Endodermal cell (in vitro differentiated cells): Measurements from ENCODE around the gene YIPF1. TPM values are rescaled to one million over a fixed set of nuclear protein-coding genes. Genes with fewer than 3 reads are reported as not detected.

Experiments
- DNase-seq: peaks from one replicate; pipeline ENCODE4 v3.0.0-alpha.2; 2017
- H3K27ac ChIP-seq: 2 replicates; pipeline ENCODE4 v1.5.1; 2013; ENCODE audit warnings: mild to moderate bottlenecking, low read depth, low read length, moderate library complexity
- H3K27me3 ChIP-seq: 2 replicates; pipeline ENCODE4 v1.6.1; 2013; ENCODE audit warnings: mild to moderate bottlenecking, low read length, moderate library complexity; ENCODE audit not compliant: insufficient read depth, control insufficient read depth, poor library complexity, severe bottlenecking
- H3K36me3 ChIP-seq: 2 replicates; pipeline ENCODE4 v1.7.0; 2013; ENCODE audit warnings: mild to moderate bottlenecking, low read length, moderate library complexity; ENCODE audit not compliant: control insufficient read depth, insufficient read depth
- H3K4me1 ChIP-seq: one replicate; pipeline ENCODE4 v1.7.0; 2013; ENCODE audit warnings: low read length; ENCODE audit not compliant: control insufficient read depth, insufficient read depth
- H3K4me3 ChIP-seq: 2 replicates; pipeline ENCODE4 v1.5.1; 2013; ENCODE audit warnings: mild to moderate bottlenecking, low read length, moderate library complexity
- H3K9ac ChIP-seq: 2 replicates; pipeline ENCODE4 v1.6.1; 2013; ENCODE audit warnings: mild to moderate bottlenecking, low read length, moderate library complexity; ENCODE audit not compliant: poor library complexity, severe bottlenecking; ENCODE audit errors: extremely low read depth
- H3K9me3 ChIP-seq: 2 replicates; pipeline ENCODE4 v1.6.1; 2013; ENCODE audit warnings: mild to moderate bottlenecking, low read length, moderate library complexity; ENCODE audit not compliant: control insufficient read depth
- H3K27ac Mint-ChIP-seq: 2 replicates; pipeline ENCODE4 v1.8.0; 2020; ENCODE audit warnings: mixed read lengths
- H3K27me3 Mint-ChIP-seq: 2 replicates; pipeline ENCODE4 v1.8.0; 2021; ENCODE audit warnings: mild to moderate bottlenecking, mixed read lengths; ENCODE audit not compliant: insufficient read depth
- H3K36me3 Mint-ChIP-seq: 2 replicates; pipeline ENCODE4 v1.8.0; 2020; ENCODE audit warnings: low read depth, mixed read lengths
- H3K4me1 Mint-ChIP-seq: 2 replicates; pipeline ENCODE4 v1.8.0; 2020; ENCODE audit warnings: mixed read lengths
- H3K4me3 Mint-ChIP-seq: 2 replicates; pipeline ENCODE4 v1.8.0; 2020; ENCODE audit warnings: mild to moderate bottlenecking, moderate library complexity, mixed read lengths
- H3K9me3 Mint-ChIP-seq: 2 replicates; pipeline ENCODE4 v1.8.0; 2020; ENCODE audit warnings: mild to moderate bottlenecking, mixed read lengths
- WGBS, 2 experiments: methylation state at CpG; one replicate each; pipeline versions ENCODE4 v1.1.5 to v1.1.7; 2013; ENCODE audit warnings: missing lambda C conversion rate in 2 of 2, mixed read lengths in 1 of 2; ENCODE audit not compliant: insufficient coverage in 1 of 2, insufficient read length in 1 of 2; 5-methylcytosine and 5-hydroxymethylcytosine counted together
- total RNA-seq, 2 donors: library from RNA; stranded (reverse); fragmentation: NEBNext Ultra II Directional in 1 of 2; extraction: Animal tissue kit (Norgen Biotek cat#: 25700) in 1 of 2; gene quantifications; 2 replicates in 1 of 2; 3 replicates in 1 of 2; pipeline ENCODE4 v1.2.1, GENCODE V29; 2021
- TF ChIP-seq, protein P1 (sequence below): fragments of 200-600 bp; sonication (generic); conservative IDR thresholded peaks from 2 replicates; pipeline ENCODE4 v1.5.0; 2021; ENCODE audit warnings: antibody characterized with exemption, mild to moderate bottlenecking

The YIPF1 gene
- total RNA-seq, 2 donors from 2014 or later, result 32.7 to 32.8 TPM

DNA sequence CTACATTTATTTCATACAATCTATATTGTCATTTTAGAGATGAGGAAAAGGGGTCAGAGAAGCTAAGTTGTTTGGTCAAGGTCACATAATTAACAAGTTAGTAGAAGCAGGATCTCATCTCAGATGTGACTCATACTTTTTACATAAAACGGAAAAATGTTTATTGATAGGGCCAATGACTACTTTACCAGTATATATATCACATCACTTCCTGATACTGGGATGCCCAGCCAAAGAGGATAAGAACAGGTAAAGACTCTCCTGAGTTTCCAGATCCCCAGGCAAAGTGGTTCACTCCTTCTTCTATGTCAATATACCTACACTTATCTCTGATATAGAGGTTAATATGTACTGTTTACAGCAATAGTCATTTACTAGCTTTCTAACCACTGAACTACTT lies 21.0 kb downstream of the YIPF1 start:
- H3K27ac ChIP-seq, result no peak overlapping the region

GRCh38 chr1:53862507-53862906 lies 27.1 kb downstream of the YIPF1 start:
- Histone ChIP-seq H3K9ac (no peak overlapping the region), H3K36me3 (peaks cover 42% of the 10 kb centered on the region), H3K4me1 (no peaks in the 10 kb centered on the region), H3K4me3 (no peak overlapping the region), H3K27me3 (no peaks in the 10 kb centered on the region), H3K9me3 (no peaks in the 10 kb centered on the region), H3K27ac (no peak overlapping the region)
- Mint-ChIP-seq H3K4me3 (no peak overlapping the region), H3K36me3 (peaks cover 40% of the 10 kb centered on the region), H3K4me1 (no peaks in the 10 kb centered on the region), H3K27me3 (no peaks in the 10 kb centered on the region), H3K27ac (no peak overlapping the region), H3K9me3 (no peaks in the 10 kb centered on the region)
- 87 to 92% methylated on average over 6 to 7 of the region's 7 CpGs for WGBS, 2 experiments
- DNase-seq, result no peak
- TF ChIP-seq, protein P1, sequence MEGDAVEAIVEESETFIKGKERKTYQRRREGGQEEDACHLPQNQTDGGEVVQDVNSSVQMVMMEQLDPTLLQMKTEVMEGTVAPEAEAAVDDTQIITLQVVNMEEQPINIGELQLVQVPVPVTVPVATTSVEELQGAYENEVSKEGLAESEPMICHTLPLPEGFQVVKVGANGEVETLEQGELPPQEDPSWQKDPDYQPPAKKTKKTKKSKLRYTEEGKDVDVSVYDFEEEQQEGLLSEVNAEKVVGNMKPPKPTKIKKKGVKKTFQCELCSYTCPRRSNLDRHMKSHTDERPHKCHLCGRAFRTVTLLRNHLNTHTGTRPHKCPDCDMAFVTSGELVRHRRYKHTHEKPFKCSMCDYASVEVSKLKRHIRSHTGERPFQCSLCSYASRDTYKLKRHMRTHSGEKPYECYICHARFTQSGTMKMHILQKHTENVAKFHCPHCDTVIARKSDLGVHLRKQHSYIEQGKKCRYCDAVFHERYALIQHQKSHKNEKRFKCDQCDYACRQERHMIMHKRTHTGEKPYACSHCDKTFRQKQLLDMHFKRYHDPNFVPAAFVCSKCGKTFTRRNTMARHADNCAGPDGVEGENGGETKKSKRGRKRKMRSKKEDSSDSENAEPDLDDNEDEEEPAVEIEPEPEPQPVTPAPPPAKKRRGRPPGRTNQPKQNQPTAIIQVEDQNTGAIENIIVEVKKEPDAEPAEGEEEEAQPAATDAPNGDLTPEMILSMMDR, result no peak

More for the DNA sequence above, 21.0 kb downstream of the YIPF1 start:
- Histone ChIP-seq H3K9me3 (no peaks in the 10 kb centered on the region), H3K27me3 (no peaks in the 10 kb centered on the region), H3K9ac (no peak overlapping the region), H3K4me1 (no peaks in the 10 kb centered on the region), H3K4me3 (no peak overlapping the region), H3K36me3 (peaks cover 51% of the 10 kb centered on the region)
- H3K36me3 Mint-ChIP-seq, result peaks cover 45% of the 10 kb centered on the region
- H3K27me3 Mint-ChIP-seq, result no peaks in the 10 kb centered on the region
- no peak for DNase-seq
- TF ChIP-seq, protein P1, result no peak
- no peak overlapping the region for H3K27ac Mint-ChIP-seq
- H3K9me3 Mint-ChIP-seq, result no peaks in the 10 kb centered on the region
- no peak overlapping the region for H3K4me3 Mint-ChIP-seq
- WGBS, 2 experiments, result 100% methylated on average over 1 of the region's 1 CpG; no CpG with 5 or more reads in 1 of the 2 experiments
- no peaks in the 10 kb centered on the region for H3K4me1 Mint-ChIP-seq

GRCh38 chr1:53860967-53861411 lies 28.6 kb downstream of the YIPF1 start:
- Mint-ChIP-seq H3K9me3 (no peaks in the 10 kb centered on the region), H3K27me3 (no peaks in the 10 kb centered on the region), H3K4me3 (no peak overlapping the region), H3K4me1 (no peaks in the 10 kb centered on the region), H3K36me3 (peaks cover 38% of the 10 kb centered on the region), H3K27ac (no peak overlapping the region)
- peak; percentile 76 for DNase-seq
- Histone ChIP-seq H3K9ac (no peak overlapping the region), H3K36me3 (peaks cover 46% of the 10 kb centered on the region), H3K27me3 (no peaks in the 10 kb centered on the region), H3K4me1 (no peaks in the 10 kb centered on the region), H3K27ac (no peak overlapping the region), H3K9me3 (no peaks in the 10 kb centered on the region), H3K4me3 (no peak overlapping the region)
- TF ChIP-seq, protein P1, result peak; percentile 97
